Measurements from ENCODE around the gene COL15A1.

The COL15A1 gene

DNA sequence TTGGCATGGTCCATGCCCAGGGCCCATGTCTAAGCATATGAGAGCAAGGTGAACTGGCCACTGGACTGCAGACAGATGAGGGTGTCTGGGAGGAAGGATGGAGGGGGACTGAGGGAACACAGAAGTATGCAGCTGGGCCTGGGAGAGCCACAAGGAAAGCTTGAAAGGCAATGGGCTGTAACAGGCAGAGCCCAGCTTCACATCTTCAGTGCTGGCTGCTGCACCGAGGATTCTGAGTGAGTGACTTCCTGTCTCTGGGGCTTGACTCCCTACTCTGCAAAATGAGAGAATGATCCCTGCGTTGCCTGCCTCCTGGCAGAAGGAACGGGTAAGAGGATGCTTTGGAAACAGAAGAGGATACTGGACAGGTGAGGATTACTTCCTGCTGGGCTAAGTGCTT lies 29.0 kb downstream of the COL15A1 start:
- no peak overlapping the region for H3K4me3 ChIP-seq (ENCODE audit: low read depth, low read length)
- TF ChIP-seq POLR2A (IDR thresholded peaks at IDR 0.05; ENCODE audit: extremely low read depth, insufficient read length) (no peak), MYC (IDR thresholded peaks at IDR 0.05; ENCODE audit: low read depth, low read length) (no peak)
- TF ChIP-seq, protein P1, sequence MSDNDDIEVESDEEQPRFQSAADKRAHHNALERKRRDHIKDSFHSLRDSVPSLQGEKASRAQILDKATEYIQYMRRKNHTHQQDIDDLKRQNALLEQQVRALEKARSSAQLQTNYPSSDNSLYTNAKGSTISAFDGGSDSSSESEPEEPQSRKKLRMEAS (IDR thresholded peaks at IDR 0.05; ENCODE audit: low read depth, low read length), result no peak
- DNase-seq (ENCODE audit: low read depth), result no peak

- DNase-seq (ENCODE audit: low read depth), result no peak
- no peak overlapping the region for H3K4me3 ChIP-seq (ENCODE audit: low read depth, low read length)
- TF ChIP-seq MYC (IDR thresholded peaks at IDR 0.05; ENCODE audit: low read depth, low read length) (no peak), CTCF (IDR thresholded peaks at IDR 0.05; ENCODE audit: low read depth, low read length) (no peak), POLR2A (IDR thresholded peaks at IDR 0.05; ENCODE audit: extremely low read depth, insufficient read length) (no peak)
- TF ChIP-seq, protein P1 (IDR thresholded peaks at IDR 0.05; ENCODE audit: low read depth, low read length), result no peak
These were observed 29.5 kb downstream of the COL15A1 start for GRCh38 chr9:98973171-98973570.

GRCh38 chr9:98973576-98973975 lies 29.9 kb downstream of the COL15A1 start:
- H3K4me3 ChIP-seq (ENCODE audit: low read depth, low read length), result no peak overlapping the region
- TF ChIP-seq, protein P1 (IDR thresholded peaks at IDR 0.05; ENCODE audit: low read depth, low read length), result no peak
- TF ChIP-seq CTCF (IDR thresholded peaks at IDR 0.05; ENCODE audit: low read depth, low read length) (no peak), MYC (IDR thresholded peaks at IDR 0.05; ENCODE audit: low read depth, low read length) (no peak), POLR2A (IDR thresholded peaks at IDR 0.05; ENCODE audit: extremely low read depth, insufficient read length) (no peak)
- DNase-seq (ENCODE audit: low read depth), result no peak

GRCh38 chr9:98974106-98974505 lies 30.4 kb downstream of the COL15A1 start:
- H3K4me3 ChIP-seq (ENCODE audit: low read depth, low read length), result no peak overlapping the region
- DNase-seq (ENCODE audit: low read depth), result no peak
- TF ChIP-seq MYC (IDR thresholded peaks at IDR 0.05; ENCODE audit: low read depth, low read length) (no peak), CTCF (IDR thresholded peaks at IDR 0.05; ENCODE audit: low read depth, low read length) (no peak), POLR2A (IDR thresholded peaks at IDR 0.05; ENCODE audit: extremely low read depth, insufficient read length) (no peak)
- TF ChIP-seq, protein P1 (IDR thresholded peaks at IDR 0.05; ENCODE audit: low read depth, low read length), result no peak

DNA sequence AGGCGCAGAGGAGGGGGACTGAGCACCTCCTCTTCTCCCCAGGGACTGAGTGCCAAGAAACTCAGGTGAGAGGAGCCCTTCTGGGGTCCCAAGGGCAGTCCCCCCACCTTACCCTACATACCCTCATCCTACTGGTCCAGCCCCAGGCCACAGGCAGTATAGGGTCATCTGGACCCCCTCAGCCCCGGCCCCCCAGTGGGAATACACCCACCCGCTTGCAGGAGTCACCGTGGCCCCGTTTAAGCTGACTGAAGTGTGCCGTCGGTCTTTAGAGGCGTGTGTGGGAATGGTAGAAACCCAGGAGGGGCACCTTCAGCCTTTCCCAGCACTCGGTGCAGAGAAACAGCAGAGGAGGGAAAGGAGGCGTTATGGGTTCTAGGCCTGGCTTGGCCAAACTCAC lies 30.8 kb downstream of the COL15A1 start:
- DNase-seq (ENCODE audit: low read depth), result no peak
- TF ChIP-seq CTCF (IDR thresholded peaks at IDR 0.05; ENCODE audit: low read depth, low read length), result no peak
- TF ChIP-seq, protein P1 (IDR thresholded peaks at IDR 0.05; ENCODE audit: low read depth, low read length), result no peak
- TF ChIP-seq MYC (IDR thresholded peaks at IDR 0.05; ENCODE audit: low read depth, low read length), result no peak
- TF ChIP-seq POLR2A (IDR thresholded peaks at IDR 0.05; ENCODE audit: extremely low read depth, insufficient read length), result no peak

GRCh38 chr9:98974994-98975712 lies 31.4 kb downstream of the COL15A1 start:
- H3K4me3 ChIP-seq (ENCODE audit: low read depth, low read length), result no peak overlapping the region
- TF ChIP-seq CTCF (IDR thresholded peaks at IDR 0.05; ENCODE audit: low read depth, low read length) (peak; percentile 90), POLR2A (IDR thresholded peaks at IDR 0.05; ENCODE audit: extremely low read depth, insufficient read length) (no peak), MYC (IDR thresholded peaks at IDR 0.05; ENCODE audit: low read depth, low read length) (0 out of 2 replicates have a peak, but pooled peaks have one; percentile 45)
- TF ChIP-seq, protein P1 (IDR thresholded peaks at IDR 0.05; ENCODE audit: low read depth, low read length), result peak; percentile 40; the same call in 1 of the 2 replicates
- peak; percentile 72 for DNase-seq (ENCODE audit: low read depth)

More for the DNA sequence above, 30.8 kb downstream of the COL15A1 start:
- no peak overlapping the region for H3K4me3 ChIP-seq (ENCODE audit: low read depth, low read length)
